Inferior parietal cortex (tissue), 1 donor: ENCODE results near the gene CEP95.
A peak's percentile ranks its signal among the peaks of the same experiment; 100 is the strongest.

Experiments
- DNase-seq: peaks from one replicate; pipeline ENCODE4 v3.0.0-alpha.2; 2016; ENCODE audit errors: extremely low spot score

CEP95 gene

DNA sequence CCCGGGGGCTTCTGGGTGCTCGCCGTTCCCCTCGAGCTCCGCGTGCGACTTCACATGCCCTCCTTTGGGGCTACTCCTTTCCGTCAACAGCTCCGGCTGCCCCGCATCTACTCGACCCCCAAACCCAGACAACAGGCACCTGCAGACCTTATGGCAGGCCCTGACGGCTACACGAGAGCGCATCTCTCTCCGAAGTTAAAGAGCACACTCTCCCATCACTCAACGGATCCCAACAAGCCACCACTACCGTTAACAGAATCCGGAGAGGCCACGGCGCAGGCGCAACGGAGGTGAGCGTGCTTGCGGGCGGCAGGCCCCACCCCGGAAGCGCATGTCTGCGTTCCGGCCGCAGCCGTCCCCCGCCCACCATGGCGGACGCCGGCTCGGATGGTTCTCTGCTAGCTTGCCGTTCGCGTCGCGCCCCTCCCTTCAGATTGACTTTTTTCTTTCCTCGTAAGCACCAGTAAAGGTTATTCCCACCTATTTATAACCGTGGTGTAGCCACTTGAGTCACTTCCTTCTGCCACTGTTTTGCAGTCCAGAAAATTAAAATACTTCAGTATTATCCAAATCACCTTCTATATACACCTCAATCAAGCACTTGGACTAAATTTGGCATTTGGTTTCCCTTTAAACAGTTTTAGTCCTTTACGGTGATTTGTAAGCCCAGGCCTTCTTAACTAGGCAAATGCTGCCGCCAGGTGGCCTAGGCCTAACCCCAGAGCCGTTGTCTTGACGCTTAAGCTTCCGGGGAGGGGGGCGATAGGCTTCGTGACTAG, 9.8 kb upstream of the CEP95 start, which contains the start of gene POLG2:
TSS of gene POLG2 (minus strand) at position 269 of the 779 bp plus-strand sequence. CDS start at position 183, 86 bp downstream.
- DNase-seq, result peak; percentile 96

DNA sequence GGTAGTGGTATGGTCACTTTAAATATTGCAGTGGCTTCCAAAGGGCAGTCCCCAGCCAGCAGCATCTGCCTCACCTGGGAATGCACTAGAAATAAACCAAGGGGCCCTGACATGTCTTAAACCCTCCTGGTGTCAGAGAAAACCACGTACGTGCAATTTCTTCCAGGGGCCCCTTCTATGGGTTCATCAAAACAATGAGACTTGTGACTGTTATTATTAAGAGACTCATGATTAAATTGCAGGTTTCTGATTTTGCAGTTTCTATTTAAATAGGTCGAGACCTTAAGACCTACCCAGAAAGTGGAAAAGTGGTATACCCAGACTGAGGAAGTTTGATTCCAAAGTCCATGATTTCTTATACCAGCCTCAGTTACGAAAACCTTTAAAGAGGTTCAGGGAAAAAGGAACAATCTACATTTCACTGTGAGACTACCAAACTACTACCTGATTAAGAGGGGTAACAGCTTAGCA, 9.2 kb upstream of the CEP95 start:
- DNase-seq, result no peak

DNA sequence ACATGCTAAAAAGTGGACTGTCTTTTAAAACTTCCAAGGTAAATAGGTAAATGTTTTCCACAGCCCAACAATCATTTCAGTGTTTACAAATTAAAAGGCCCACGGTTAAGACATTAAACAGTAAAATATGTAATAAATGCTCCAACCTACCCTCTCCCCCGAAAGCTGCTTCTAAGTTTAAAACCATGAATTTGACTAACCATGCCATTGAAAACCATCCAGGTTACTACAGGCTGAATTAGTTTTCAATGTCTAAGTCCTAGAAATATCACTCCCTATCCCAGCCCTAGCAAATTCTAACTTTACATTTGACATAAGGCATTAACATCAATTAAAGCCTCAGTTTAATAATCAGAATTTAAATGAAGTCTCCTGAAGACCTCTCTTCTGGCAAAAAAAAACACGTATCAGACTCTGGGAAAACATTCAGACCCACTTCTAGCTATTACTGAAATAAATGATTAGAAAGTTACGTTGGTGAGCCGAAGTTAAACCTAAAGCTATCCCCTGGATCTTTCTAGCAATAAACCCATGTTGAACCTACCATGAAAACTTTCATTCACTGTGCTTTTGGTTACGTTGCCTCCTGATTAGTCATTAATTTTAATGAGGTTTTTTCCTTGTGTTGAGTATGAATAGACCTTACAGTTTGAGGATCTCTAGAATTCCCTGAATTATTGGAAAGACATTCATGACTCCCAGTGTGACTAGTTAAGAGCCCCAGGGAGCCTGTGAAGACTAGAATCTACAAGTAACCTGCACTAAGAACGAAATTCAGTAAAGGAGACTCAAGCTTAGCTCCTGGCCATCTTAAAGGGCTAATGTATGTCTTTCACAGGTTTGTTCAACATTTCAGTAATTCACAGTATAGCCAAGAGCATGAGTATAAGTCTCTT, 8.2 kb upstream of the CEP95 start:
- DNase-seq, result no peak

- DNase-seq, result no peak
Observed at GRCh38 chr17:64499805-64500486, 6.8 kb upstream of the CEP95 start.

DNA sequence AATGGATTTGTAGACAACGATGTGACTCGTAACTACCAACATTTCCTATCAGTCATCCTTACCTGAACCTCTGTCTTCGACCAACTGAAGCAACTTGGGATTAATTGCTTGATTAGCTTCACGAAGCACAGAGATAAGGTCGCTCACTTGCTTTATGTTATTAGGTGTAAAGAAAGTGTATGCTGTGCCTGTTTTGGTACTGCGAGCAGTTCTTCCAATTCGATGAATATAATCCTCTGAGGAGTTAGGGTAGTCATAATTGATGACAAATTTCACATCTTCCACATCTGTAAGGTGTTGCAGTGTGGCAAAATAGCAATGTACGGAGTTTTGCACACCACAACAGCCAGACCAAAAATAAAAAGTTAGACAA, 6.3 kb upstream of the CEP95 start:
- DNase-seq, result no peak

- DNase-seq, result no peak
Observed at GRCh38 chr17:64500862-64501765, 5.7 kb upstream of the CEP95 start.

DNA sequence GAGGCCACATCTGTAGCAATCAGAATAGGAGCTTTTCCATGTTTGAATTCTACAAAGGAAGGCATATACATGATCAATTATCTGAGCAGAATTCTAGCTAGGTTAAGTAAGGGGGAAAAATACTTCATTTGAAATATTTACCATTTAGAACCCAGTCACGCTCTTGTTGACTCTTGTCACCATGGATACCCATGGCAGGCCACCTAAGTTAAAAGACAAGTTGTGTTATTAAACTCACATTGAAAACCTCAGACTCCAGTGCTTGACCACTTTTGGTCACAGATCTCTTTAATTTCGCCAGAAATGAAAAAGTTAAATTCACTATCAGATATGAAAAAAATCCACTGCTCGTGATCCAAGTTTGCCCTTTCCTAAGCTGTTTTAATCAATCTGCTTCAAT, 4.8 kb upstream of the CEP95 start:
- no peak for DNase-seq

DNA sequence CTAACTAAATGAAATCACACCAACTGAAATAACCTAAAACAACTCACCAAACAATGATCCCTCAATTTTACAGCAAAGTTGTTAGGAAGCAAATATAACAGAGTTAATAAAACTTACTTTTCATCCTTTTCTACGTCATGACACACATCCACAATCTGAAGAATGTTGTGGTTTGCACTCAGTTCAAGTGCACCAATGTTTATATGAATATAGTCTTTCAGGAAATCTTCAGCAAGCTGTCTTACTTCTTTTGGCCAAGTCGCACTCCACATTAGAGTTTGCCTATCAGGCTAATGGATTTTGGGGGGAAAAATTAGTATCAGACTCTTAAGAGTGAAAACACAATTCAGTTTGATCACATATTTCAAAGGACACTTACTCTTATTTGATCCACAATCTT, 4.0 kb upstream of the CEP95 start:
- no peak for DNase-seq

DNA sequence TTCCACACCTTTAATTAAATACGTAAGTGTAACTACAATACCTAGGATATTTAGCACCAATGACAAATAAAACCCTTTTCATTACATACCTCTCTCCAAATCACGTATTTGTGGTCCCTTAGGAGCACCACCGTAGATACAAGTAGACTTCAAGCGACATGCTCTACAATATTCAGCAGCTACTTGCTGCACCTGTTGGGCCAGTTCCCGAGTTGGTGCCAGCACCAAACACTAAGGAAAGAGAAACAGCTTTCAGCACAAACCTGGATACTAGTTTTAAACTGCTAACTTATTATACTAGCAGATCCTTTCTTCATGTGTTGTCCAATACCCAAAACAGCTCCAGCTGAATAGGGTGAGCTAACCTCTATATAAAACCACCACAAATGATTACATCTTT, 3.4 kb upstream of the CEP95 start:
- DNase-seq, result no peak

- no peak for DNase-seq
Observed at GRCh38 chr17:64503821-64504768, 2.7 kb upstream of the CEP95 start.

GRCh38 chr17:64504769-64505339, 1.9 kb upstream of the CEP95 start:
- DNase-seq, result peak; percentile 13

GRCh38 chr17:64505340-64506200, 1.2 kb upstream of the CEP95 start:
- DNase-seq, result peak; percentile 91

GRCh38 chr17:64506201-64506575, 589 bp upstream of the CEP95 start, which contains the start of gene DDX5:
Gene DDX5, minus strand, starts transcription at chr17:64506289. Its CDS starts 170 bp downstream, at chr17:64506119.
- peak; percentile 95 for DNase-seq

- peak; percentile 72 for DNase-seq
Observed at GRCh38 chr17:64507413-64507782, 621 bp downstream of the CEP95 start.

- DNase-seq, result no peak
Observed at GRCh38 chr17:64508683-64509082, 1.9 kb downstream of the CEP95 start.

GRCh38 chr17:64509179-64509578, 2.4 kb downstream of the CEP95 start:
- DNase-seq, result no peak

DNA sequence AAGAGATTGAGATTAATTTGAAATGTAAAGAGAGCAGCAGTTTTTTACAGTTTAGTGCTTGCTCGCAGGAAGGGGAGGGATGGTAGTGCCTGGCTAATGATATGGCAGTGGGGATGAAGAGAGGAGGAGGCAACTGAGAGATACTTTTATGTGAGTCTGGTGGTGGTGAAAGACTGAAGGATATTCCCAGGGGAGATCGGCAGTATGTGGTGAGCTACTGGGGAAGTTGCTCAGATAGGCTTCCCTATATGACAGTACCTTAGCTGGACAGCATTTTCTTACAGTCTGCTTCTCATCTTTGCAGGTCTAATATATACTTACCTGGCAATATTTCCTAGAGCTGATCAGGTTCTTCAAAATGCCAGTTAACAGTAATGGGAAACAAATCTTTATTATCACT, 8.6 kb downstream of the CEP95 start:
- DNase-seq, result no peak

GRCh38 chr17:64515829-64516228, 9.1 kb downstream of the CEP95 start:
- DNase-seq, result no peak

DNA sequence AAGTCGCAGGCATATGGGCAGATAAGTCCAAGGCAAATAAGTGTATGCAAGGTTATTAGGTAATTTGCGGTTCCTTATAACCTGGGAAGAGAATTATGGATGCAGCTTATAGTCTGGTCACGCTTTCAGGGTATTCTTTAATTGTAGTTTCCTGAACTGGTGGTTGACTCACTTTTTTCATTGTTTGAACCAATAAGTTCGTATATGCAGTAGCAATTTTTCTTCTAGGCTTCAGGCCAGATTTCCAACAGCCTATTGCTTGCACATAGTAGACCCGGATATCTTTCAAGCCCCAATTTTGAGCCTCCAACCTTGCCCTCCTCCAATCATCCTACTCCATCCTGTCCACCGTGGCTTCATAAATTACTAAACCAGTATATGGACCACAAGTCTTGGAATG, 12.8 kb downstream of the CEP95 start:
- no peak for DNase-seq
